GM21786 (cell line): Measurements from ENCODE around the gene KLHL3.

Experiments
- ATAC-seq: cut with Tn5 transposase; IDR thresholded peaks from one replicate; pipeline ENCODE4 v1.9.1; 2021; ENCODE audit not compliant: unreplicated experiment

KLHL3 gene

DNA sequence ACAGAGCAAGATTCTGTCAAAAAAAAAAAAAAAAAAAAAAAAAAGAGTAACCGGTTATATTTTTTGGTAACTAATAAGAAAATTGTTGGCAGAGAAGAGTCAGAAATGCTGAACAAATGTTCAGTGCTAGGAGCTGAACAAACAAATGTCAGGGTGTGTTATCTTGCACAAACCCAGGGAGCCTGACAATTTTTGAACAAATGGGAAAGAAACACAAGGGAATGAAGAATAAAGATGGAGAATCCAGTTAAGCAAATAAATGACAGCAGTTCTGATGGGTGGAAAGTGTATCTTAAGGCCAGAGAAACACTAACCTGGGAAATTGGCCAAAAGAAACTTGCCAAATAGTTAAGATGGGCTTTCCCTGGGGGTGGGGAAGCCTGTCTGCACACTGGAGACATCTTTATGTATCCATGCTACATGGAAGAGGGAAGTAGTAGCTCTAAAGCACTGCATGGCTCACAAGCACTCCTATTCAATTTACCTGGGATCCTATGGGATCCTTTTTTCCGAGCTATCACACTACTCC is 23.7 kb downstream of the KLHL3 start:
- ATAC-seq, result no peak

DNA sequence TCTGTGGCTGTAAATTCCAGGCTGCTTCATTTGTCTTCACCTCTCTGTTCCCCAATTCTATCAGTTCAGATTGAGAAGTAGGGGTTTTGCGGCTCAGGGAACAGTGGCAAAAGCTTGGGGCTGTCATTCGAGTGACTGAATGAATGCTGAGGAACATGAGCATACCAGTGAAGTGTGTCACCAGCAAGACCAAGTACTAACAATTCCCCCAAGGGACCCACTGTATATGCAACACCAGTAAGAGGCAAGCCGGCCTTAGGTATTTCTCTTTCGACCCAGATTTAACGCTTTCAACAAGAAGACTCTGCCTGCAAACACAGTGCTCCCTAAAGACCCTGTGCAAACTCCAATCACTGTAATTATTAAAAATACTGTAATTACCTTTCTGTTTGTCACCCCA is 25.8 kb downstream of the KLHL3 start:
- no peak for ATAC-seq

DNA sequence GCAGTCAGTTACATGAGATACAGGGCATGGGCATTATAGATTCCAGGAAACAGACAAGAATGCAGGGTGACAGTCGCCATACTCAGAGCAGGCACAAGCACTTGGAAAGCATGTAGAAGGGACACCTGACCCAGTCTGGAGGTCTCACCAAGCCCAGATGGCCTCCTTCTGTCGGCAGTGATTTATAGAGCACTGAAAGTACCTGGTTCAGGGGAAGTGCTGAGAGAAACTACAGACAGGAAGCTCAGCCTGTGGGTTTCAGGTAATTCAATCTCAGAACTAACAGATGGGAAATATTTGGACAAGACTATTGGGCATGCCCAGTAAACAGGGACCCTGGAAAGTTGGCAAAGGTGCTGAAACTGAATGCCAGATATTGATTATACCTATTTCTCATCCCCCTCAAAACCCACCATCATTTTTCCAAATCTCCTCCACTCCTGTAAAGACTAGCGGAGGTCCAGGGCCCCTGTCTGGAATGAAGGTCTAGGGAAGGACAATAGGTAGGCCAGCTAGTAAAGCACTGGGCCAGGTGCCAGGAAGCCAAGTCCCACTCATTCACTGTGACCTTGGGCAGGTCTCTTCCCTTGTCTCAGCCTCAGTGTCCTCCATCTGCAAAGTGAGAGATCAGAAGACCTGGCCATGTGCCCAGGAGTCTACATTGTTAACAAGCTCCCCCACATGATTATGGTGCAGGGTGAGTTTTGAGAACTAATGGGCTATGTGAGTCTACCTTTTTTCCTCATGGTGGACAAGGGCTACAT is 26.9 kb downstream of the KLHL3 start:
- ATAC-seq, result no peak

DNA sequence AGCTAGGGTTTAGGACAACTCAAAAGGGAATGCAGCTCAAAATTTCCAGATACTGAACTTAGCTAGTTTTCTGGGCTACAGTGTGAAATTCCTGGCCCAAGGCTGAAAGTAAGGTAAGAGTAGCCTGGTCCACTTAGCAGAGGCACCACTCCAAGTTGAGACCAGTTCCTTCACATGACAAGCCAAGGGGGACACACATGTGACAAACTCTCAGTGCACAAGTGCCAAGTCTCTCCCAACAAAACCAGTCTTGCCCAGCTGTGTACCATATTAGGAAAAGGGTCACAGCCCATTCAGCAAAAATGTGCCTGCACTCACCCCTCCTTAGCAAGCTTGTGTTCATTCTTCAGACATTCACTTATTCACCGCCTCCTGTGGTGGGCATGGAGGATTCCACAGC is 27.8 kb downstream of the KLHL3 start:
- ATAC-seq, result no peak

DNA sequence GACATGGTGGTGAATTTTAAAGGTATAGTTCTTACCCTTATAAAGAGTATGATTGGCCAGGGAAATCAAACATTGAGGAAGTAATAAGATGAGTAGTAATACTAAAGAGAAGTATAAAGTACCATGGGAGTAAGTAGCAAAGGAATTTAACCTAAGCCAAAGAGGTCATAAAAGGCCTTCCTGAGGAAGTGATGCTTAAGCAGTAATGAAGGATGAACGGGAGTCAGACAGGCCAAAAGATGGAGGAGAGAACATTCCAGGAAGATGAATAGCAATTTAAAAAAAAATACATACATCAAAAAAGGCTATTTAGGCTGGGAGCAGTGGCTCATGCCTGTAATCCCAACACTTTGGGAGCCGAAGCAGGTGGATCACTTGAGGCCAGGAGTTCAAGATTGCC is 29.0 kb downstream of the KLHL3 start:
- no peak for ATAC-seq

DNA sequence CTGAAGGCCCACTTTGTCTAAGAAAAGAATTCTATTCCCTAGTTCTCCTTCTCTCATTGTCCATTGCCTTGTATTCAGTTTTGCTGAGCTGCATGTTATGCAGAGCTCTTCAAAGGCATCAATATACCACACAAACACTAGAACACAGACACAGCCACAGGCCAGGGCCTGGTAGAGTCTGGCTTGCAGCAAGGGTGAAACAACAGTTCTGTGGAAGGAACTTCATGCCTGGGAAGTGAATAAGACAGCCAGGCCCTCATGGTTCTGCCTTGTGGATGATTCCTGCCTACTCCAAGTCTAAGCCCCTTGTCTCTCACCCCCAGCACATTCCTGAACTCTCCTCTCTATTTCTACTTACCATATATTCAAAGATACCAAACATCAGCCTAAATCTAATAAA is 30.8 kb downstream of the KLHL3 start:
- ATAC-seq, result no peak

DNA sequence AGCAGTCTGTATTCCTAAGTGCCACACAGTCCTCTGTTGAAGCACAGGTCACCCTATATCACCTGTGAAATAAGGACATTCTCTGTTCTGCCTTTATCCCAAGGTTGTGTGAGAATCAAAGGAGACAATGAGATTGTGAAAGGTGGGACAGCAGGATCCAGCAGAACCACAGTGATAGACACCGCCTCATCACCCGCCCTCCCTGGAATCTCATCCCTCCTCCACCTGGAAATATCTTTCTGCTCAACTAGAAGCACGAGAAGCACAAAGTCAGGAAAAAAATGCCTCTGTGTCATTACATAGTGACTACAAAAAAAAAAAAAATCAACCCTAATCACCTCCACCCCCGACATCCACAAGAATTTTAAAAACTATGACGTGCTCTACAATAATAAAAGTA is 32.3 kb downstream of the KLHL3 start:
- no peak for ATAC-seq

DNA sequence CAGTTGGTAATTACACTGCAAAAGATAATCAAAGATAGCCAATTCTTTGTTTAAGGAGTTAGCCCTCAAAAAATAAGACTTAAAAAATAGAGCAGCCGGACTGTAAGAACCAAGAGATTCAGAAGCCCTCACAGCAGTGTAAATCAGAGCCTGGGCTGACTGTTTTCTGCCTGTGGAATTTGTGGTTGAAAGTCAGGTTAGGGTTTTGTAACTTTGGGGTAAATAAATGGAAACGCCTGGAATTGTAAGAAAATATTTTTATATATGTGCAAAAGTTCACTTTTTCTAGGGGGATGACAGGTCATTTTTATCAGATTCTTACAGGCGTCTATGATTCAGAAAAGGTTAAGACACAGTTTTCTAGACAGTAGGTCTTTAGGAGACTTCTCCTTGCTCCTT is 35.6 kb downstream of the KLHL3 start:
- ATAC-seq, result no peak

DNA sequence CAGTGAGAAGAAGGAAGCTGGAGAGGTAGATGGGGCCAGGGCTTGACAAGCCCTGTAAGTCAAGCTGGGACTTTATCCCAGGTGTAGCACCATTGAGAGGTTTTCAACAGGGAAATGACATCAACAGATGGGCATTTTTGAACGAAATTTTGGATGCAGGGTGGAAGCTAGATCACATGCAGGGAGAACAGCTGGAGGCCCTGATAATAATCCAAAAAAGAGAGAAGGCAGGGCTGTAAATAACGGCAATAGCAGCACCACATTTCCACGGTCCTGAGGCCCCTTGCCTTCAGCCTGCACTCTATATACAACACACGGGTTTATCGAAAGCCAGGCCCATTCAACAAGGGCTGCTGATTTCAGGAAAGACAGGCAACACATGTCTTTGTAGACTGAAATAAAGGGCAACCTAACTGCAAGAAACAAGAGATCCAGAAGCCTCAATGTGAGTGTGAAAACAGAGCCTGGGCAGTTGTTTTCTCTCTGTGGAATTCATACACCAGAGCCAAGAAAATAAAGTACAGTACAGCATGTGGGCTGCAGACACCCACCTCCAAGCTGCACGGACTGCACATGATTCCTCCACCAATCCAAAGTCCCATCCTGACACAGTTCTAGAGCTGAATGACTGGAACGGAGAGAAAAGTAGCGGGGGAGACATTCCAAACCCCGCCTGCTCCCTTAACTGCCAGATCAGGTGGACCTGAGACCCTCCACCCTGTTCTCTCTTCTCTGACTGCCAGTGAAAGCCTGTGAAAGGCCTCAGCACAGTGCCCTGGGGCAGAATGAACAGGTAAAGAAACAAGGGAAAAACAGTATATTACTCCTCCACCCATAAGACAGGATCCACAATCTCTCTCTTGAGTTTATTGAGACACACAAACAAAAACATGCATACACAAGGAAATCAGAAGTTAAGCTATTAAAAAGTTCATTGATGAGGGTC is 36.3 kb downstream of the KLHL3 start:
- no peak for ATAC-seq

DNA sequence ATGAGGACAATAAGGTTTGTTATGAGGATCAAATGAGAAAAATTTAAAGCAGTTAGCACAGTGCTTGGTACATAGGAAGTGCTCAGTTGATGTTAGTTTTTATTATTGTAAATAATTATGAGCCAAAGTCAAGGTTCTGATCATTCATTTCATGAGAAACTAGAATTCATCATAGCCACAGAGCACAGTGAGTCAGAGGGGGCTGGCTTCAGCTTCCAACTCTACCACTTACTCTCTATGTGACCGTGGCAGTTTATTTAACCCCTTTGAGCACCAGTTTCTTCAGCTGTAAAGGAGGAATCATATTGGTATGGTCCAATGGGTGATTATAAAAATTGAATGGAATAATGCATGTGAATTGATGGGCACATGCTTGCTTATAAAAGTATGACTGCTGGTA is 39.4 kb downstream of the KLHL3 start:
- ATAC-seq, result no peak

DNA sequence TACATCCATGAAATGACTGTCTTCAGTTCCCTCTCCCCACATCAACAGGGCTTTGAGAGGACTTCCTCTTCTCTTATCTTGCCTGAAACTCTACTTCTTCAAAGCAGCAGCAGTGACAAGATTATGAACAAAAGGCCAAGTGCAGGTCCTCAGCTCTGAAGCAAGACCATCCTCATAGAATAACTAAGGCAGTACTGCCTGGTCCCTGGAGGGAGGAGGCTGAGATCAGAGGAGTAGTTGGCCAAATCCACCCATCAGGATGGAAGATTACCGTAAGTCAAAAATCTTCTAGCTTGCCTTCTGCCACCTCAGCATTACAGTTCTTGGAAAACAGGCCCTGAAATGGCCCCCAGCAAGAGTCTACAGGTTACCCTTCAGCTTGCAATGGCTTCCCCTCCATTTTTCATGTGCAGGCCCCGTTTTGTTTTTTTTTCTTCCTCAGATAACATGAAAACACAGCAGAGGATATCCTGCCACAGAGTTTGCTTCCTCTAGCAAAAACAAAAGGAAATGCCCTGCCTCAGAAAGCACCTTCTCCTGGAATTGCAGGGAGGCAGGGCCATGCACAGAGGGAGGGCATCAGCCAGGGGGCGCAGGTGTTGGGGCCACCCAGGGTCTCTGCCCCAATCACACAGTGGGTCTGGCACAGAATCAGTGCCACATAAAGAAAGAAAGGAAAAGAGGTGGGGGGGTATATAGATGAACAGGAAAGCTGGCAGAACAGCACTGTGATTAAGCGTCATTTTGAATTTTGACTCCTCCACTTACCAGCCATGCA is 40.0 kb downstream of the KLHL3 start:
- ATAC-seq, result no peak

DNA sequence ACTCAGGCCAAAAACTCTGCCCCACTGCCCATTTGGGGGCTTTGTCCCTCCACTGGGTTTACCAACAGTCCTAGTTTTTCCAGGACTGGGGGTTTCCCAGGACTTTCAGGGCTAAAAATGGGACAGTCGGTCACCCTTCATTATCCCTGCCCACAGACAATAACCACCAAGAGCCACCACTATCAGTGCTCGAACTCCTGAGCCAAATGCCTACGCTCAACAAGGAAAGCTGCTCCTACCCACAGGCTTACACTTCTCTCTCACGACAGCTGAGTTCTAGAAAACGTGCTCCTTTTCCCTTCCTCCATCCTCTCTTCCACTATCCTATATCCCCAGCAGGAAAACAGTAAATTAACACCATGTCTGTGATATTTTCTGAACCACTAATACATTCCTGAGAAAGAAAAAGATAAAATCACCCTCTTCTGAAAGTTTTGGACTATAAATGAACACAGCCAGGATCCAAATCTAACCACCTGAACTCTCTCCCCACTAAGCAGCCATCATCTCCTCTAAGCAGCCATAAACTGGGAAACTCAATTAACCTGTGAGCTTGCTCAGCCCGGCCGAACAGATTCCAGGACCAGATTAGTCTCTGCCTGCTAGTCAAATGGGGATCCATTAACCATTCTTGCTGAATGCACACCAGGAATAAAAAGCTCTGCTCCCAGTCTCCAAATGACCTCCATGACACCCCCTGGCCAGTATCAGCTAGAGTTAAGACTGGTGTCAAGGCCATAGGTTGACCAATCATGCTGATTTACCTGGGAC is 41.8 kb downstream of the KLHL3 start:
- no peak for ATAC-seq

DNA sequence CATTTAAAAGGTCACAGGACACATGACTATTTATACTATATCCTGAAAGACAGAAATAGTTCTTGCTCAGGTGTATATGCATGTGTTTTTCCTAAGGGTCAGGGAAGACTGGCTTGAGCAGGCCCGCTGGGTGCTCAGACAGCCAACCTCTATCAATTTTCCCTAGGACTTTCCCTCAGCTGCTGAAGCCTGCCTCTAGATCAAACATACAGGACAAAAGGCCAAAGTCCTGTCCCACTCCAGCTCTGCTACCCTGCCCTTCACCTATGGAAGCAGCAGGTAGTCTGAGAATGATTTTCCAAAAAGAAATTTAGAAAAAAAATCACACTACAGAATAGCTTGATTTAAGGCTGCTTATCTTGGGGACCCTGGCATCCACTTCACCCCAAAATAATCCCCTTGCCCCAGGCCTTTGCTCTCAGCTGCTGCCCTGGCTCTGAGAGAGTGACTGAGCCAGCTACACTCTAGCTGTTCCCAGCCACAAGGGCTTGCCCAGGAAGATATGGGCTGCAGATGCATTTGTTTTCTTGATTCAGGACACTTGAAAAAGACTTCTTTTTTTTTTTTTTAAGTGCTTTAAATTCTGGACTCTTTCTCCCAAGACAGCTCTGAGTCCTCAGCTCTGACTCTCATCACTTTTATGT is 42.5 kb downstream of the KLHL3 start:
- no peak for ATAC-seq

DNA sequence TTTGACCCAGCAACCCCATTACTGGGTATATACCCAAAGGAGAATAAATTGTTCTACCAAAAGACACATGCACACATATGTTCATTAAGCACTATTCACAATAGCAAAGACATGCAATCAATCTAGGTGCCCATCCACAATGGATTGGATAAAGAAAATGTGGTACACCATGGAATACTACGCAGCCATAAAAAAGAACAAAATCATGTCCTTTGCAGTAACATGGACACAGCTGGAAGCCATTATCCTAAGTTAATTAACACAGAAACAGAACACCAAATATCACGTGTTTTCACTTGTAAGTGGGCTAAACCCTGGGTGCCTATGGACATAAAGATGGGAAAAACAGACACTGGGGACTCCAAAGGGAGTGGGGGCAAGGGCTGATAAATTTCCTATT is 46.6 kb downstream of the KLHL3 start:
- ATAC-seq, result no peak

DNA sequence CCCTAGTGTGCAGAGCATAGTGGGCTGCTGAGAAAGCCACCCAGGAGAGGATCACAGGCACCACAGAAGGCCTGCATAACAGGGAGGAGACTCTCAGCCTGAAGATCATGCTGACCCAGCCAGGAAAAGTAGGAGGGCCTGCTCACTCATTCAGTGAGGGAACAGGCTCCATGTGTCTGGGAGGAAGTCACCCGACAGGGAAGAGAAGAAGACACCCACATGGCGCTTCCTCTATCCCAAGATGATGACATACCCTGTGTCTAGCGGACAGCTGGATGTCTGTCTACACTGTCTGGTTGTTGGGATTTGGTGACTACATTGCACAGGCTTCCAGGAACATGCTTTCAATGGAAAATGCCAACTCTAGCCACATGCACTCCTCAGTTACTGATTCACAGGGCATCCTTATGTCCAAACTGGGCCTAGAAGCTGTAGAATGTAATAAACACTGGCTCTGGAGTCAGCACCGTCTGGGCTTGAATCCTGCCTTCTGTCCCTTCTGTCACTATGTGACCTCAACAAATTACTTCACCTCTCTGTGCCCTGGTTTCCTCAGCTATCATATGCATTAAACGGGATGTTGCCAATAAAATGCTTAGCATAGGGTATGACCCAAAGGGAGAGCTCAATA is 47.6 kb downstream of the KLHL3 start:
- ATAC-seq, result no peak

DNA sequence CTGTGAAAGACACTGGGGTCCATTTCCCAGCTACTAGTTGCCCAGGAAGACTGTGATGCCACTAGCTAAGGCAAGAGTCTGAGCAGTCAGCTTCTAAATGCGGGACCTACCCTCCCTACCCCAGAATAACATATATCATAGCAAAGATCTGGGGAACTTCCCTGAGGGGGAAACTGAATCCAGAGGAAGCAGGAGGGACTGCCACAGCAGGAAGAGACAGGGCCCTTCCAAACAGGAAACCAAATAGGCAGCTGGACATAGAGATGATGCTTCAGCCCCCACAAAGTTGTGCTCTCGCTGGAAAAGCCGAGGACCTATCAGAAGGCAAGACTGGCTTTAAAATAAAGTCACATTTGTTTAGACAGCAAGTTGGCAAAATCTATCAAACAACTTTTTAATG is 51.1 kb downstream of the KLHL3 start:
- no peak for ATAC-seq

DNA sequence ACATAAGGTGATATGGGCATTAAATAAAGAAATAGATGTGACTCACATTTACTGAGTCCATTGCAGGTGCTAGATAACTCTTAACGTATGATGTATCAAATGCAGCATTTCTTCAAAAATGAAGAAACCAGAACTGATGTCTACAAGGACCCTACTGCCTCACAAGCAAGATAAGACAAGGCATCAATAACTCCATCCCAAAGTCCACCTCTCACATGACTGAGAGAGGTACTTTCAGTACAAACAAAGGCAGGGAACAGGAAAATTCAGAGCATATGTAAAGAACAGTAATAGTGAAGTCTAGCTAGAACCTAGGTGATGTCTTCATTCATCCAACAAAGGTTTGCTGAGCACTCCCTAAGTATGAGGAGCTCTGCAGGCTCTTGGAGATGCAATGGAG is 54.7 kb downstream of the KLHL3 start:
- no peak for ATAC-seq

DNA sequence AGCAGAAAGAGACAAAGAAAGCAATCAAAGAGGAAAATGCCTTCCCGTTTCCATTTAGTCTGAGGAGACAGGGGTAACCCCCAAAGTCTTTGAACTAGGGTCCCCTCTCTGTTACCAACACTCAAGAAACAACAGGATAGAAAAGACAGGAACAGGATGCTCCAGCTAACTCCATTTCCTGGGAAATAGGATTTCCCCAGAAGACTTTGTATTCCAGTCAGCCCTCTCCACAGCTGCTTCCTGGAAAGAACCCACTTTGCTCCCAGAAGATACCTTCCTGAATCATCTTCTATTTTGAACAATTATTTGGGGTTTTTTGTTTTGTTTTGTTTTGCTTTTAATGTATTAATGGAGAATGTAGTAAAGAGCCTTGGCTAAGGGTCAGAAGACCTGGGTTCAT is 56.0 kb downstream of the KLHL3 start:
- ATAC-seq, result no peak

DNA sequence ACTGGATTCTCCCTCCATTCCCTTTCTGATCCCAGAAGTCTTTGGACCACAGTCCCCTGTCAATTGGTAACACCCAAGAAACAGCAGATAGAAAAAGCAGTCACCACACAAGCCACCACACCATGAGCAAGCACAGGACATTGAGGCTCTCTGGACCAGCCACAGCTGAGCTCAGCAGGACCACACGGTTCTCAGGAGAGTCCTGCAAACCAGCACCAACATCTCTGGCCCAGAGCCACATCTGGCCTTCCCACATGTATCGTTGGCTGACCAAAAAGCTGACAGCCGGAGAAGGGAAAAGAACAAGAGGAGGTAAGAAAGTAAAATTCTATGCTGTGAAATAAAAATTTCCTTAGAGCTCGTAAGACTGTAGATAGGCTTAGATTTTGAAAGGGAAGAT is 56.7 kb downstream of the KLHL3 start:
- ATAC-seq, result no peak

DNA sequence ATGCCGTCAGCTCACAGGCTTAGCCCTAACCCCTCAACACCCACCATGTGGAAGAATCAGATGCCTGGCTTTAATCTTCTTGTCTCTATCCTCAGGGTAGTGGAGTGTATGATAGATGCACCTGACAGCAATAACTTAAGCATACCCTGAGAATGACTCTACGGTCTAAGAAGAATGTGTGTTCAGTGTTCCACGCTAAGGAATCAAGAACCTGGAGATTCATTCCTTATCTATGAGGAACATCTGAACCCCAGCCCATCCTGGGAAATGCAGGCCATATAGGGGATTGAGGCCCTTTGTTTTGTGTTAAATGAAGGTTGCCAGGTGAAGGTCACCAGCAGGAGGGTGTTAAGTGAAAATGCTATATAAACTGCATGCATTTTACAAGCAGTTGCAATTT is 63.0 kb downstream of the KLHL3 start:
- ATAC-seq, result no peak
